ENCODE results near the gene BUD13. TPM values are rescaled to one million over a fixed set of nuclear protein-coding genes. Genes with fewer than 3 reads are reported as not detected.

BUD13 gene
- polyA plus RNA-seq, 1 donor (not counting 4 experiments of a cell fraction or from before 2014, with no cell fraction given), result 12.6 TPM

DNA sequence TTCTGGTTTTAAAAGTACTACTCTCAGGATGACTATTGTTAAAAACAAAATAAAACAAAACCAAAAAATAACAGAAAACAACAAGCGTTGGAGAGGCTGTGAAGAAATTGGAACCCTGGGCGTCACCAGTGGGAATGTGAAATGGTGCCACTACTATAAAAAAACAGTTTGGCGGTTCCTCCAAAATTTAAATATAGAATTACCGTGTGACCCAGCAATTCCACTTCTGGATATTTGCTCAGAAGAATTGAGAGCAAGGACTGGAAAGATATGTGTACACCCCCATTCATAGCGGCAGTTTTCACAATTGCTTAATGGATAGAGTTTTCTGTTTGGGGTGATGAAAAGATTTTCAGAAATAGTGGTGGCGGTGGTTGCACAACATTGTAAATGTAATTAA lies 41.7 kb upstream of the BUD13 start:
- H3K27ac ChIP-seq (ENCODE audit: control insufficient read depth, insufficient read depth, low read length), result no peak overlapping the region
- no peak overlapping the region for H3K9ac ChIP-seq (ENCODE audit: control insufficient read depth, extremely low read depth, insufficient read depth, low read length)
- DNase-seq (ENCODE audit: low read depth, low spot score) (no peak), FAIRE-seq (no peak)
- TF ChIP-seq, protein P1, sequence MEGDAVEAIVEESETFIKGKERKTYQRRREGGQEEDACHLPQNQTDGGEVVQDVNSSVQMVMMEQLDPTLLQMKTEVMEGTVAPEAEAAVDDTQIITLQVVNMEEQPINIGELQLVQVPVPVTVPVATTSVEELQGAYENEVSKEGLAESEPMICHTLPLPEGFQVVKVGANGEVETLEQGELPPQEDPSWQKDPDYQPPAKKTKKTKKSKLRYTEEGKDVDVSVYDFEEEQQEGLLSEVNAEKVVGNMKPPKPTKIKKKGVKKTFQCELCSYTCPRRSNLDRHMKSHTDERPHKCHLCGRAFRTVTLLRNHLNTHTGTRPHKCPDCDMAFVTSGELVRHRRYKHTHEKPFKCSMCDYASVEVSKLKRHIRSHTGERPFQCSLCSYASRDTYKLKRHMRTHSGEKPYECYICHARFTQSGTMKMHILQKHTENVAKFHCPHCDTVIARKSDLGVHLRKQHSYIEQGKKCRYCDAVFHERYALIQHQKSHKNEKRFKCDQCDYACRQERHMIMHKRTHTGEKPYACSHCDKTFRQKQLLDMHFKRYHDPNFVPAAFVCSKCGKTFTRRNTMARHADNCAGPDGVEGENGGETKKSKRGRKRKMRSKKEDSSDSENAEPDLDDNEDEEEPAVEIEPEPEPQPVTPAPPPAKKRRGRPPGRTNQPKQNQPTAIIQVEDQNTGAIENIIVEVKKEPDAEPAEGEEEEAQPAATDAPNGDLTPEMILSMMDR (optimal IDR thresholded peaks at IDR 0.05 in 1 of 3, IDR thresholded peaks at IDR 0.05 in 1 of 3, conservative IDR thresholded peaks at IDR 0.05 in 1 of 3; ENCODE audit: extremely low read depth in 1 of 3, insufficient read depth in 2 of 3, low read length in 3 of 3), result no peak
- TF ChIP-seq EZH2 (IDR thresholded peaks at IDR 0.05; ENCODE audit: low read length), result no peak
- H4K20me1 ChIP-seq (ENCODE audit: control insufficient read depth, extremely low read depth, insufficient read depth, low read length), result no peaks in the 10 kb centered on the region
- H3K79me2 ChIP-seq (ENCODE audit: control insufficient read depth, insufficient read depth, low read length), result no peaks in the 10 kb centered on the region
- H3K4me1 ChIP-seq (ENCODE audit: control insufficient read depth, extremely low read depth, insufficient read depth, low read length), result no peaks in the 10 kb centered on the region
- no peaks in the 10 kb centered on the region for H3K9me1 ChIP-seq (ENCODE audit: control insufficient read depth, extremely low read depth, insufficient read depth, low read length)
- no peak overlapping the region for H3K4me2 ChIP-seq (ENCODE audit: control insufficient read depth, extremely low read depth, insufficient read depth, low read depth, low read length)
- H3K36me3 ChIP-seq (ENCODE audit: control insufficient read depth in 2 of 2, extremely low read depth in 1 of 2, insufficient read depth in 2 of 2, low read length in 2 of 2), result no peaks in the 10 kb centered on the region
- H3K4me3 ChIP-seq (ENCODE audit: control insufficient read depth in 2 of 3, extremely low read depth in 1 of 3, insufficient read depth in 2 of 3, low read depth in 1 of 3, low read length in 3 of 3), result no peak overlapping the region
- dilution Hi-C loops (cut with MboI; ENCODE audit: extremely low pct_ligation_motif_present, low sequenced_read_pairs), result no loop called here
- H3K27me3 ChIP-seq (ENCODE audit: control insufficient read depth, extremely low read depth, insufficient read depth, low read length), result no peaks in the 10 kb centered on the region
- H2AFZ ChIP-seq (ENCODE audit: control insufficient read depth, low read length), result no peak overlapping the region
- no peaks in the 10 kb centered on the region for H3K9me3 ChIP-seq (ENCODE audit: control insufficient read depth, low read depth, low read length)

DNA sequence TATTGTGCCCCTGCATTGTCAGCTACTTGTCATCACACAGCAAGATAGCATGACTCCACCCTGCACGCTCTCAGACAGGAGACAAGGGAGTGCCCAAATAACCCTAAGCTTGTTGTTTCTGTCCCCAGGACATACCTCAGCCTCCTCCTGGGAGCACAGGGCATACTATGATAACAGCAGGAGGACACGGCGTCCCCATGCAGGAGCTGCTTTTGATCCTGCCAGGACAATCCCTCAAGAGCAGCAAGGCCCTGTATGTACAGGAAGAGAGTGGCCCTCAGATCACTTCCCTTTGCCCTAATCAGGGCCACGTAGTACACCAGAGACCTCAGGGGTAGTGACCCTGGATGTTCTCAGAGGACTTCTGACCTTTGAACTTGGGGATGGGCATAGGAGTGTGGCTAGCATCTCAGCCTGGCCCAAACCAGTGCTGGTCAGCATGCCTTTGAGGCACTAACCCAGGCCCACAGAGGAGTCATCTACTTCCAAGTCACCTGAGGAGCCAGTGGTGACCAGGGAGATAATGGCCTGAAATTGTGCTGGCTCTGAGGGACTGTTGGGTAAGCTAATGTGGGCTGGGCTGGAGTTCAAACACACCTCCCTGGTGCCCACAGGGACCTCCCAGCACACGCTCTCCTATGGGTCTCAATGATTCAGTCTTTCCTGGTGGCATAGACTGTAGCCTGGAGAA lies 41.1 kb upstream of the BUD13 start:
- Histone ChIP-seq H3K9me3 (ENCODE audit: control insufficient read depth, low read depth, low read length) (no peaks in the 10 kb centered on the region), H3K36me3 (ENCODE audit: control insufficient read depth in 2 of 2, extremely low read depth in 1 of 2, insufficient read depth in 2 of 2, low read length in 2 of 2) (no peaks in the 10 kb centered on the region), H2AFZ (ENCODE audit: control insufficient read depth, low read length) (no peak overlapping the region), H3K79me2 (ENCODE audit: control insufficient read depth, insufficient read depth, low read length) (no peaks in the 10 kb centered on the region), H3K27me3 (ENCODE audit: control insufficient read depth, extremely low read depth, insufficient read depth, low read length) (no peaks in the 10 kb centered on the region), H3K9ac (ENCODE audit: control insufficient read depth, extremely low read depth, insufficient read depth, low read length) (no peak overlapping the region), H3K9me1 (ENCODE audit: control insufficient read depth, extremely low read depth, insufficient read depth, low read length) (no peaks in the 10 kb centered on the region), H3K4me1 (ENCODE audit: control insufficient read depth, extremely low read depth, insufficient read depth, low read length) (no peaks in the 10 kb centered on the region), H3K27ac (ENCODE audit: control insufficient read depth, insufficient read depth, low read length) (no peak overlapping the region), H3K4me2 (ENCODE audit: control insufficient read depth, extremely low read depth, insufficient read depth, low read depth, low read length) (no peak overlapping the region), H4K20me1 (ENCODE audit: control insufficient read depth, extremely low read depth, insufficient read depth, low read length) (no peaks in the 10 kb centered on the region), H3K4me3 (ENCODE audit: control insufficient read depth in 2 of 3, extremely low read depth in 1 of 3, insufficient read depth in 2 of 3, low read depth in 1 of 3, low read length in 3 of 3) (no peak overlapping the region)
- dilution Hi-C loops (cut with MboI; ENCODE audit: extremely low pct_ligation_motif_present, low sequenced_read_pairs), result no loop called here
- DNase-seq (ENCODE audit: low read depth, low spot score), result no peak
- TF ChIP-seq, protein P1 (optimal IDR thresholded peaks at IDR 0.05 in 1 of 3, IDR thresholded peaks at IDR 0.05 in 1 of 3, conservative IDR thresholded peaks at IDR 0.05 in 1 of 3; ENCODE audit: extremely low read depth in 1 of 3, insufficient read depth in 2 of 3, low read length in 3 of 3), result no peak
- no peak for TF ChIP-seq EZH2 (IDR thresholded peaks at IDR 0.05; ENCODE audit: low read length)
- FAIRE-seq, result no peak
